ENCODE data around the gene LEF1.

GRCh38 chr4:108036213-108036612, 132.5 kb downstream of the LEF1 start:
- TF ChIP-seq, protein P1, sequence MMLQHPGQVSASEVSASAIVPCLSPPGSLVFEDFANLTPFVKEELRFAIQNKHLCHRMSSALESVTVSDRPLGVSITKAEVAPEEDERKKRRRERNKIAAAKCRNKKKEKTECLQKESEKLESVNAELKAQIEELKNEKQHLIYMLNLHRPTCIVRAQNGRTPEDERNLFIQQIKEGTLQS (IDR thresholded peaks at IDR 0.05), result no peak
- TF ChIP-seq POLR2A (IDR thresholded peaks at IDR 0.05; ENCODE audit: borderline replicate concordance, extremely low read depth, insufficient read depth, insufficient read length), result no peak
- TF ChIP-seq, protein P2, sequence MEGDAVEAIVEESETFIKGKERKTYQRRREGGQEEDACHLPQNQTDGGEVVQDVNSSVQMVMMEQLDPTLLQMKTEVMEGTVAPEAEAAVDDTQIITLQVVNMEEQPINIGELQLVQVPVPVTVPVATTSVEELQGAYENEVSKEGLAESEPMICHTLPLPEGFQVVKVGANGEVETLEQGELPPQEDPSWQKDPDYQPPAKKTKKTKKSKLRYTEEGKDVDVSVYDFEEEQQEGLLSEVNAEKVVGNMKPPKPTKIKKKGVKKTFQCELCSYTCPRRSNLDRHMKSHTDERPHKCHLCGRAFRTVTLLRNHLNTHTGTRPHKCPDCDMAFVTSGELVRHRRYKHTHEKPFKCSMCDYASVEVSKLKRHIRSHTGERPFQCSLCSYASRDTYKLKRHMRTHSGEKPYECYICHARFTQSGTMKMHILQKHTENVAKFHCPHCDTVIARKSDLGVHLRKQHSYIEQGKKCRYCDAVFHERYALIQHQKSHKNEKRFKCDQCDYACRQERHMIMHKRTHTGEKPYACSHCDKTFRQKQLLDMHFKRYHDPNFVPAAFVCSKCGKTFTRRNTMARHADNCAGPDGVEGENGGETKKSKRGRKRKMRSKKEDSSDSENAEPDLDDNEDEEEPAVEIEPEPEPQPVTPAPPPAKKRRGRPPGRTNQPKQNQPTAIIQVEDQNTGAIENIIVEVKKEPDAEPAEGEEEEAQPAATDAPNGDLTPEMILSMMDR (IDR thresholded peaks at IDR 0.05 in 2 of 3, conservative IDR thresholded peaks at IDR 0.05 in 1 of 3; ENCODE audit: borderline replicate concordance in 1 of 3, insufficient read depth in 1 of 3, low read depth in 2 of 3, low read length in 2 of 3), result no peak
- TF ChIP-seq YY1 (IDR thresholded peaks at IDR 0.05; ENCODE audit: extremely low read depth, insufficient replicate concordance, low read depth, low read length), result no peak
